Measurements from ENCODE around the gene ABHD11.

ABHD11 gene

DNA sequence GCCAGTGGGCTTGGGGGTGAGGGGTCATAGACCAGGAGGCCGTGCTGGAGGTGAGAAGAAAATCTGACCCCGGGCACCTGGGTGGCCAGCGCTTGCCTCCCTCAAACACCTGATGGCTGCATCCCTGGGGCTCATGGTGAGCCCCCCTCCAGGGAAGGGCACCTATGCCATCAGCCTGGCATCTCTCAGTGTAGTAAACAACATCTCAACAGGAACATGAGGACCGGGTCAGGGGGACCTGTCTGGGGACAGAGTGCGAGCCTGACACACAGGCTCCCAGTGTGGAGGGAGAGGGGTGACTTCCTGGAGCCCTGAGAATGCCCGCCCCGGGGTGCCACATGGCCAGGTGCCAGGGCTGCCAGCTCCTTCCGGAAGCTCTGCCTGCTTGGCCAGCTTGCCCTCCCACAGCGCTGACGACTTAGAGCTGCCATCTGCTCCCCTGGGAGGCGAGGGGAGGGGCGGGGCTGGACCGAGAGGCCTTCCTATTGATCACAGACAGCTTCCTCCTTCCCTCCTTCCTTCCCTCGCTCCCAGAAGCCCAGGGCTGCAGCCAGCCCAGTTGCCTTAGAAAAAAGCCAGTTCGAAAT lies 31.5 kb downstream of the ABHD11 start:
- no peak overlapping the region for H2AK5ac ChIP-seq (ENCODE audit: low read length)
- H3K79me1 ChIP-seq (ENCODE audit: low read length), result no peaks in the 10 kb centered on the region
- H3K18ac ChIP-seq (ENCODE audit: low read length), result no peak overlapping the region
- no peaks in the 10 kb centered on the region for H3K27me3 ChIP-seq (ENCODE audit: insufficient read depth, low read length, poor library complexity)
- WGBS (ENCODE audit: extremely low coverage, insufficient coverage, low lambda C conversion rate), result no CpG with 5 or more reads among the region's 15 CpGs
- H3K4ac ChIP-seq (ENCODE audit: low read depth, low read length), result no peak overlapping the region
- no peak overlapping the region for H3K9ac ChIP-seq (ENCODE audit: low read length)
- H2BK120ac ChIP-seq (ENCODE audit: low read depth, low read length), result no peak overlapping the region
- H3K36me3 ChIP-seq (ENCODE audit: control insufficient read depth, insufficient read depth, low read length), result no peaks in the 10 kb centered on the region
- H2BK15ac ChIP-seq (replicated peaks; ENCODE audit: low read depth), result no peak overlapping the region
- H3K56ac ChIP-seq (ENCODE audit: low read length), result no peak overlapping the region
- no peak overlapping the region for H3K23ac ChIP-seq (ENCODE audit: low read length)
- no peaks in the 10 kb centered on the region for H3K79me2 ChIP-seq (ENCODE audit: control insufficient read depth, insufficient read depth, low read length)
- H4K8ac ChIP-seq (ENCODE audit: low read depth, low read length), result no peak overlapping the region
- H3K4me3 ChIP-seq (ENCODE audit: low read length), result no peak overlapping the region
- no peaks in the 10 kb centered on the region for H3K4me1 ChIP-seq (ENCODE audit: control insufficient read depth, low read depth, low read length)
- no peak for DNase-seq
- H2BK5ac ChIP-seq (ENCODE audit: low read length), result no peak overlapping the region
- H4K5ac ChIP-seq (ENCODE audit: low read length), result no peak overlapping the region
- H3K27ac ChIP-seq (ENCODE audit: low read depth, low read length), result no peak overlapping the region
- no peak overlapping the region for H3K4me2 ChIP-seq (ENCODE audit: low read length)

DNA sequence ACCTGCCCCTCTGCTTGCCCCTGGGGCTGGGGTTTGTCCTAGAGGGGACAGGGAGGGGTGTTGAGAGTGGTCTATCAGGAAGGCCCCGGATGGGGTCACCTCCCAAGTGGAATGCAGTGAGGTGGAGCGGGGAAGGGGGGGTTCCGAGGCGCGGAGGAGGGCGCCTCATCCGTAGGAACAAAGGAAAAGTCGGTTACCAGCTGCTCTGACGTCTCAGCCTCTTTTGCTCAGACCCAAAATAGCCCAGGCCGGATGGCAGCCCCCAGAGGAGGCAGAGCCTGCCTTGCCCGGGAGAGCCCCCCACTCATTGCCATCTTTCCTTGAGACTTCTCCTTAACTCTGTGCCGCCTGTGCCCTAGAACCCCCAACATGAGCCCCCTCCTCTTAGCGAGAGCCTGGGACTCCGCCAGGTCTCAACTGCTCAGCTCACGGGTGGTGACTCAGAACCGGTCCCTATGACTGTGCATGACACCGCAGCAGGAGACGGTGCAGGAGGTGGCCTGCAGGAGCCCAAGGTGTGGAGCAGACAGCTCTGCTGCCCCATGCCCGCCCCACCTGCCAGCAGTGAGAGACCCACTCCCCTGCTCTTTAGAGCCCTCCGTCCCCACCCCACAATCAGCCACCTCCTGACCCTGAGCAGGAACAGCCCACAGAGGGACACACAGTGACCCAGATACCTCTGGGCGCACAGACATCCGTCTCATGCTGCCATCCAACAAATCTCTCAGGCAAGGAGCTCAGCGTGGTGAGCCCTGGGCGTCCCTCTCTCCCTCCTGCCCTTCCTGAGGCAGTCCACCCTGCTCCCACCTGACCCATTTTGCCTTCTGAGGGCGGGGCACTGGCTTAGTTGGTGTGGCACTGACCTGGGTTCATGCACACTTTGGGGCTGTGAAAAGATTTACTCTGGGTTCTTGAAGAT lies 32.2 kb downstream of the ABHD11 start:
- H3K4ac ChIP-seq (ENCODE audit: low read depth, low read length), result no peak overlapping the region
- H3K18ac ChIP-seq (ENCODE audit: low read length), result no peak overlapping the region
- no peak overlapping the region for H3K27ac ChIP-seq (ENCODE audit: low read depth, low read length)
- no peaks in the 10 kb centered on the region for H3K79me2 ChIP-seq (ENCODE audit: control insufficient read depth, insufficient read depth, low read length)
- WGBS (ENCODE audit: extremely low coverage, insufficient coverage, low lambda C conversion rate), result no CpG with 5 or more reads among the region's 25 CpGs
- H3K4me1 ChIP-seq (ENCODE audit: control insufficient read depth, low read depth, low read length), result no peaks in the 10 kb centered on the region
- H2BK5ac ChIP-seq (ENCODE audit: low read length), result no peak overlapping the region
- no peaks in the 10 kb centered on the region for H3K36me3 ChIP-seq (ENCODE audit: control insufficient read depth, insufficient read depth, low read length)
- H2AK5ac ChIP-seq (ENCODE audit: low read length), result no peak overlapping the region
- H3K27me3 ChIP-seq (ENCODE audit: insufficient read depth, low read length, poor library complexity), result no peaks in the 10 kb centered on the region
- H4K5ac ChIP-seq (ENCODE audit: low read length), result no peak overlapping the region
- no peak overlapping the region for H2BK120ac ChIP-seq (ENCODE audit: low read depth, low read length)
- no peak overlapping the region for H3K23ac ChIP-seq (ENCODE audit: low read length)
- no peak overlapping the region for H3K9ac ChIP-seq (ENCODE audit: low read length)
- H3K4me2 ChIP-seq (ENCODE audit: low read length), result no peak overlapping the region
- no peaks in the 10 kb centered on the region for H3K79me1 ChIP-seq (ENCODE audit: low read length)
- H3K56ac ChIP-seq (ENCODE audit: low read length), result no peak overlapping the region
- no peak overlapping the region for H2BK15ac ChIP-seq (replicated peaks; ENCODE audit: low read depth)
- DNase-seq, result no peak
- no peak overlapping the region for H3K4me3 ChIP-seq (ENCODE audit: low read length)
- H4K8ac ChIP-seq (ENCODE audit: low read depth, low read length), result no peak overlapping the region

- Histone ChIP-seq H3K27me3 (ENCODE audit: insufficient read depth, low read length, poor library complexity) (no peaks in the 10 kb centered on the region), H3K23ac (ENCODE audit: low read length) (no peak overlapping the region), H3K4me1 (ENCODE audit: control insufficient read depth, low read depth, low read length) (no peaks in the 10 kb centered on the region), H2BK120ac (ENCODE audit: low read depth, low read length) (no peak overlapping the region), H3K4me3 (ENCODE audit: low read length) (no peak overlapping the region), H3K9ac (ENCODE audit: low read length) (no peak overlapping the region), H3K79me2 (ENCODE audit: control insufficient read depth, insufficient read depth, low read length) (no peaks in the 10 kb centered on the region), H3K79me1 (ENCODE audit: low read length) (no peaks in the 10 kb centered on the region), H2BK5ac (ENCODE audit: low read length) (no peak overlapping the region), H3K36me3 (ENCODE audit: control insufficient read depth, insufficient read depth, low read length) (no peaks in the 10 kb centered on the region), H4K8ac (ENCODE audit: low read depth, low read length) (no peak overlapping the region), H4K5ac (ENCODE audit: low read length) (no peak overlapping the region), H3K4ac (ENCODE audit: low read depth, low read length) (no peak overlapping the region), H3K27ac (ENCODE audit: low read depth, low read length) (no peak overlapping the region), H3K4me2 (ENCODE audit: low read length) (no peak overlapping the region), H3K56ac (ENCODE audit: low read length) (no peak overlapping the region), H3K18ac (ENCODE audit: low read length) (no peak overlapping the region), H2AK5ac (ENCODE audit: low read length) (no peak overlapping the region), H2BK15ac (replicated peaks; ENCODE audit: low read depth) (no peak overlapping the region)
- no CpG with 5 or more reads among the region's 10 CpGs for WGBS (ENCODE audit: extremely low coverage, insufficient coverage, low lambda C conversion rate)
- no peak for DNase-seq
These were observed 33.1 kb downstream of the ABHD11 start for GRCh38 chr7:73705551-73705920.

DNA sequence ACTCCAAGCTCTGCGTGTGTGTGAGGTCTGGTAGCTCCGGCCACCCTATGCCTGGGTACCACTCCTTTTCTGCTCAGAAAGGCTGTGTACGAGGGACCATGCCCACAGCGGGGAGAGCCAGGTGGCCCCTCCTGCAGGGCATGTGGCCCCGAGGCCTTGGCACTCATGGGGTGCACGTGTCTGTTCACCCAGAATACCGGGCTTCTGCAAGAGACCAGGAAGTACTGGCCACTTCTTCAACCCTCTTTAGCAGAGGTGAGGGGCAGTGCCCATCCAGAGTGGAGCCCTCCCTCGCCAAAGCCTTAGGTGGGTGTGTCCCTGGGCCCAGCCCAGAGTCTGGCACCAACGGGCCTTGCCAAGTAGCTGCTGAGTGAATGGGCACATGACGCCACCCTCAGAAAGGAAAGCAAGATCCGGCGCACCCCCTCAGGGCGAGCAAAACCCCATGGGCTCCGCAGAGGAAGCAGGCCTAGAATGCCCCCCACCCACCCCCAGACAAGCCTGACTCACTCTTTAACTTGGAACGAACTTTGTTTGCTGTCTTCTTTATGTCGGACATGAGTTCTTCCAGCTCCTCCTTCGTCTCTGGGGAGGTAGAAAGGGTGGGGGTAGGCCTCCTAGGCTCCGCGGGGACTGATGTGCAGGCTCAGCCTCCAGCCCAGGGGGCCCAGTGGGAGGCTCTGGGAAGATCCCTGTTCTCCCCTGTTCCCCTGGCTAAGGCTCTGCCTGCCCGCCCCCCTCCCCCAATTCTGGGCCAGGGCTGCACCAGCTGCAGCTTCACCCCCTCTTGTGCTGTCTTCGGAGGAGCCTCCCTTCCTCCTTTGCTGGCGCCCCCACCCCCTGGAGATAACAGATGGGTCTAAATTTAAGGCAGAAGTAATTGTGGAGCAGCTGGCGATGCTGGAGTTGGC lies 33.7 kb downstream of the ABHD11 start:
- Histone ChIP-seq H3K4me2 (ENCODE audit: low read length) (no peak overlapping the region), H2AK5ac (ENCODE audit: low read length) (no peak overlapping the region), H2BK120ac (ENCODE audit: low read depth, low read length) (no peak overlapping the region), H3K9ac (ENCODE audit: low read length) (no peak overlapping the region), H3K4me3 (ENCODE audit: low read length) (no peak overlapping the region), H4K8ac (ENCODE audit: low read depth, low read length) (no peak overlapping the region), H3K27ac (ENCODE audit: low read depth, low read length) (no peak overlapping the region), H3K23ac (ENCODE audit: low read length) (no peak overlapping the region), H3K18ac (ENCODE audit: low read length) (no peak overlapping the region), H3K36me3 (ENCODE audit: control insufficient read depth, insufficient read depth, low read length) (no peaks in the 10 kb centered on the region), H2BK5ac (ENCODE audit: low read length) (no peak overlapping the region), H3K4ac (ENCODE audit: low read depth, low read length) (no peak overlapping the region), H3K79me2 (ENCODE audit: control insufficient read depth, insufficient read depth, low read length) (no peaks in the 10 kb centered on the region), H4K5ac (ENCODE audit: low read length) (no peak overlapping the region), H3K4me1 (ENCODE audit: control insufficient read depth, low read depth, low read length) (no peaks in the 10 kb centered on the region), H2BK15ac (replicated peaks; ENCODE audit: low read depth) (no peak overlapping the region), H3K56ac (ENCODE audit: low read length) (no peak overlapping the region), H3K27me3 (ENCODE audit: insufficient read depth, low read length, poor library complexity) (no peaks in the 10 kb centered on the region), H3K79me1 (ENCODE audit: low read length) (no peaks in the 10 kb centered on the region)
- WGBS (ENCODE audit: extremely low coverage, insufficient coverage, low lambda C conversion rate), result no CpG with 5 or more reads among the region's 23 CpGs
- DNase-seq, result no peak

GRCh38 chr7:73703757-73704639 lies 34.6 kb downstream of the ABHD11 start:
- Histone ChIP-seq H3K27me3 (ENCODE audit: insufficient read depth, low read length, poor library complexity) (no peaks in the 10 kb centered on the region), H2BK5ac (ENCODE audit: low read length) (no peak overlapping the region), H2BK15ac (replicated peaks; ENCODE audit: low read depth) (no peak overlapping the region), H2AK5ac (ENCODE audit: low read length) (no peak overlapping the region), H4K8ac (ENCODE audit: low read depth, low read length) (no peak overlapping the region), H3K4me2 (ENCODE audit: low read length) (no peak overlapping the region), H3K9ac (ENCODE audit: low read length) (peak overlapping the region; percentile 18), H3K4me3 (ENCODE audit: low read length) (no peak overlapping the region), H2BK120ac (ENCODE audit: low read depth, low read length) (no peak overlapping the region), H3K4ac (ENCODE audit: low read depth, low read length) (no peak overlapping the region), H3K23ac (ENCODE audit: low read length) (no peak overlapping the region), H3K18ac (ENCODE audit: low read length) (no peak overlapping the region), H3K79me2 (ENCODE audit: control insufficient read depth, insufficient read depth, low read length) (no peaks in the 10 kb centered on the region), H3K27ac (ENCODE audit: low read depth, low read length) (no peak overlapping the region), H3K79me1 (ENCODE audit: low read length) (no peaks in the 10 kb centered on the region), H3K36me3 (ENCODE audit: control insufficient read depth, insufficient read depth, low read length) (no peaks in the 10 kb centered on the region), H3K4me1 (ENCODE audit: control insufficient read depth, low read depth, low read length) (no peaks in the 10 kb centered on the region), H4K5ac (ENCODE audit: low read length) (no peak overlapping the region), H3K56ac (ENCODE audit: low read length) (no peak overlapping the region)
- no CpG with 5 or more reads among the region's 45 CpGs for WGBS (ENCODE audit: extremely low coverage, insufficient coverage, low lambda C conversion rate)
- DNase-seq, result peak; percentile 83

All from mesendoderm (in vitro differentiated cells).